ENCODE data around the gene LRRN4CL.
"Not testable (repeated sequence)": the region's sequence is repeated elsewhere in the genome, so short reads cannot be mapped to it uniquely, and the experiment has no call there.

LRRN4CL gene

GRCh38 chr11:62677156-62677555, 12.2 kb downstream of the LRRN4CL start:
- DNase-seq (ENCODE audit: low read depth in 2 of 3, low spot score in 1 of 3), result no peak

DNA sequence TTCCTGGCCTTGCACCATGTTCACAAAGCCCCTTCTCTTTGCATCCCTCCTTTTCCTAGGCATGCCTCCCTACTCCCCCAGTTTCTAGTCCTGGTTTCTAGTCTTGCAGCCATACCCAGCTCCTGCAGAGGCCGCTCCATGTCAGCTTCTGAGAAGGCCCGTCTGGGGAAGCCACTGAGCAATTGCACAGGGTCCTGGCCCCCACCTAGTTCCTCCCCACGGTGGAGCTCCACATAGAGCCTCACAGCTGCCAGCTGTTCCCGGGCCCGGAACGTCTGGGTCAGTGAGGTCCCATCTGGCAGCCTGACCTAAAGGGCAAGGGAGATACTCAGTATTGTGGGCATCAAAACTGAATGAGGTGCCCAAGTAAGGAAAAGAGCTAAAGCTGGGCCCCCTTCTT, 12.6 kb downstream of the LRRN4CL start:
- no peak for DNase-seq (ENCODE audit: low read depth in 2 of 3, low spot score in 1 of 3)

DNA sequence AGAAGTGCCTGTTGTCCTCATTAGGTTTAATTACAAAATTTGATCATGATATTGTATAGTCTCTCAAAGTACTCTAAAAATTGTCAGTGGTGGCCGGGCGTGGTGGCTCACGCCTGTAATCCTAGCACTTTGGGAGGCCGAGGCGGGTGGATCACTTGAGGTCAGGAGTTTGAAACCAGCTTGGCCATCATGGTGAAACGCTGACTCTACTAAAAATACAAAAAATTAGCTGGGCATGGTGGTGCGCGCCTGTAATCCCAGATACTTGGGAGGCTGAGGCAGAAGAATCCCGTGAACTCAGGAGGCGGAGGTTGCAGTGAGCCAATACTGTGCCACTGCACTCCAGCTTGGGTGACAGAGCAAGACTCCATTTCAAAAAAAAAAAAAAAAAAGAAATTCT, 13.9 kb downstream of the LRRN4CL start:
- not testable (repeated sequence) for DNase-seq (ENCODE audit: low read depth in 2 of 3, low spot score in 1 of 3)

DNA sequence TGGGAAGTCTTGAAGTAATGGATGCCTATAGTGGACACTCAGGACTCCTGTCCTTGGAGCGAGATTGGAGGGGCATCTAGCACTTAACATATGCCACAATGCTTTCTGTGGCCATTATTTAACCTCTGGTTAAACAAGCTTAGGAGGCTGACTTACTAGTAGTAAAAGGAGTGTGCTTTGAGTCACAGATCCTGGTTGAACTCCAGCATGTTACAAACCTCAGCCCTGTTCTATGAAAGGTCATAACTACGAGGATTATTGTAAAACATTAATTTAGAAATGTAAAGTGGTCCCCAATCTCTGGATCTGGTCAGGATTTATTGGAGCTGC, 16.2 kb downstream of the LRRN4CL start:
- no peak for DNase-seq (ENCODE audit: low read depth in 2 of 3, low spot score in 1 of 3)

DNA sequence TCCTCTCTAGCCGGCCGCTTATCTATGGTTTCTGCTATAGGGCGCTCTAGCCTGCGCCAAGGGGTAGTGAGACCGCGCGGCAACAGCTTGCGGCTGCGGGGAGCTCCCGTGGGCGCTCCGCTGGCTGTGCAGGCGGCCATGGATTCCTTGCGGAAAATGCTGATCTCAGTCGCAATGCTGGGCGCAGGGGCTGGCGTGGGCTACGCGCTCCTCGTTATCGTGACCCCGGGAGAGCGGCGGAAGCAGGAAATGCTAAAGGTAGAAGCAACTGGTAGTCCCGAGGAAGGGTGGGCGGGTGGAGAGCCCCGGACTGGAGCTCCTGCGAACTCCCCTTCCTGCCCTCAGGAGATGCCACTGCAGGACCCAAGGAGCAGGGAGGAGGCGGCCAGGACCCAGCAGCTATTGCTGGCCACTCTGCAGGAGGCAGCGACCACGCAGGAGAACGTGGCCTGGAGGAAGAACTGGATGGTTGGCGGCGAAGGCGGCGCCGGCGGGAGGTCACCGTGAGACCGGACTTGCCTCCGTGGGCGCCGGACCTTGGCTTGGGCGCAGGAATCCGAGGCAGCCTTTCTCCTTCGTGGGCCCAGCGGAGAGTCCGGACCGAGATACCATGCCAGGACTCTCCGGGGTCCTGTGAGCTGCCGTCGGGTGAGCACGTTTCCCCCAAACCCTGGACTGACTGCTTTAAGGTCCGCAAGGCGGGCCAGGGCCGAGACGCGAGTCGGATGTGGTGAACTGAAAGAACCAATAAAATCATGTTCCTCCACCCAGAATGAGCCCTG, 17.5 kb downstream of the LRRN4CL start, which contains the start of the genes LBHD1 and UQCC3:
Gene LBHD1, minus strand, starts transcription at position 660 of the 782 bp plus-strand sequence. CDS start 2,236 bp downstream, outside the sequence.
Gene UQCC3, plus strand, starts transcription at position 66 of the 782 bp plus-strand sequence. Its CDS starts 73 bp downstream, at position 139.
- DNase-seq (ENCODE audit: low read depth in 2 of 3, low spot score in 1 of 3), result peak; percentile 67 to 86 (median 69)

DNA sequence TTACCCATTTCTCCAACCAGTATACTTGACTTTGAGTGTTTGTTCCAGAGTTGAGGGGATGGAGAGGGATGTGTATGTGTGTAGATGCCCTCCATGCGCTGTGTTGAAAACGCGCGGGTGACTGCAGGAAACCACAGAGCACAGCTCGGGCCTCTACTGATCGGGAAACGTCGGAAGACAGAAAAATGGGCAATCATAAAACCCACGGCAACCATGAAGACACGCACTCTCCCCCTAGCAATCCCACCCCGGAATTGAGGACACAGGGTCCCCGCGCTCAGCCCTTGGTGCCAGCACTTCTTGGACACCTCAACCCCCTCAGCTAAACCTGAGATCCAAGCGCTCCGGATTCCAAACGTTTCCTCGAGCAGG, 18.1 kb downstream of the LRRN4CL start:
- DNase-seq (ENCODE audit: low read depth in 2 of 3, low spot score in 1 of 3), result no peak

DNA sequence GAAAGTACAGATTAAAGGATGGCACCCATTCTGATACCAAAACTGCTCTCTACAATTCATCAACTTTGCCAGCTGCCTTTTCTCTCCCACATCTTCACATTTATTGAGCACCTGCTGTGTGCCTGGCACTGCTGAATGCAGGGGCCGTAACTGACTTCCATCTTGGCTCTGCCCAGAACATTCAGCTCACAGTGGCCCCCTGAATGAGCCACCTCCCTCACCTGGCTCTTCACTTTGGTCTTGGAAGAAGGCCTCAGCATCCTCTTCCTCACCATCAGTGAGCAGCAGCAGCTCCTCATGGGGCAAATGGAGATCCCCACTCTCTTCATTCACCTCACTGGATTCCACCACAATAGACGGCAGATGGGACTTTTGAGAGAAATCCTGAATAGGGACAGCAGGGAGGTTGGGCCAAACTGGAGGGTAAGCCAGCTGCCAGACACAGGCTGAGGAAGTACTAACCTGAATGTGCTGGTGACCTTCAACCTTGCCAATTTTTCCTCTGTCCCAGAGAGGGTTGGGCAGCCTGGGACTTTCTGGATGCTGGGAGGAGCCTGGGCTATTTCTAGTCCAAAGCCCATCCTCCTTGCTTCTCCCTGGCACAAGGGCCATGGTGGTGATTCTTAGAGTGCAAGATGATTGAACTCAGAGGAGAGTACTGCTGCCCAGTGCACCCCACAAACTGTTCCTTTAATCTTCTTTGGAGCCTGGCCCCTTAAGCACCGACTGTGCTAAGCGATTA, 19.7 kb downstream of the LRRN4CL start:
- no peak for DNase-seq (ENCODE audit: low read depth in 2 of 3, low spot score in 1 of 3)

DNA sequence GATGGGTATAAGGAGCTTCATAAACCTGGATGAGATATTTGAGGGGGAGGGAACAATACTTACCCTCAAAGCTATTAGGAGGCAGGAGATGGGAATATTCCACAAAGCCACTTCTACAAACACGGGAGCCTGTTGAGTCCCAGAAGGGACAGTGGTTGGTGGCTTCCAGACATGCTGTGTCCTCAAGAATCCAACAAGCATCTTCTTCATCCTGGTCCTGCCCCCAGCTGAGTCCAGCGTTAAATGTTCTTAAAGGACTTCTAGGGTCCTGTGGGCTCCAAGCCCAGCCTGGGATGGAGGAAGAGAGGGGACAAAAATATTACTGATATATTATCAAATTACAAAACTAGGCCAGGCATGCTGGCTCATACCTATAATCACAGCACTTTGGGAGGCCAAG, 21.9 kb downstream of the LRRN4CL start:
- no peak for DNase-seq (ENCODE audit: low read depth in 2 of 3, low spot score in 1 of 3)

GRCh38 chr11:62666259-62666926, 22.9 kb downstream of the LRRN4CL start:
- no peak for DNase-seq (ENCODE audit: low read depth in 2 of 3, low spot score in 1 of 3)

DNA sequence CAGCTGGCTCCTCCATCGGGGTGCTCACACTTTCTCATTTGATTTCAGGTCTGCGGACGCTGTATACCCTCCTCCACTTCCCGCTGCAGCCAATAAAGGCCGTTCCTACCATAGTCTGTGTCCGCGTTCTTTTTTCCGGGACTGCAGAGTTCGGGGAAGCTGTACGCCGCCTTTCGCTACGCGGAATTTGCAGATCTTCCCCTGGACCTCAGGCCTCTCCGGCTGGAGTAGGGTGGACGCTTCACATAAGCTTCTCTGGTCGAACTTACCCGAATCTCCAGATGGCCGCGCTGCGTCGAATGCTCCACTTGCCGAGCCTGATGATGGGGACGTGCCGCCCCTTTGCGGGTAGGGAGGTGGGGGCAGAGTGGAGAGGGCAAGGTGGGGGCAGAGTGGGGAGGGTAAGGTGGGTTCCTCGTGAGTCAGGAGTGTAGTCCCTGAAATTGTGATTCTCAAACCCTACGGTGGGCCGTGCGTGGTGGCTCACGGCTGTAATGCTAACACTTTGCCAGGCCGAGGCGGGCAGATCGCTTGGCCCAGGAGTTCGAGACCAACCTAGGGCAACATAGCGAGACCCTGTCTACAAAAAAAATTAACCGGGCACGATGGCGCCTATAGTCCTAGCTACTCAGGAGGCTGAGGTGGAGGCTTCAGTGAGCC, 23.6 kb downstream of the LRRN4CL start:
- peak in 1 of 3 donors; percentile 38 for DNase-seq (ENCODE audit: low read depth in 2 of 3, low spot score in 1 of 3)

DNA sequence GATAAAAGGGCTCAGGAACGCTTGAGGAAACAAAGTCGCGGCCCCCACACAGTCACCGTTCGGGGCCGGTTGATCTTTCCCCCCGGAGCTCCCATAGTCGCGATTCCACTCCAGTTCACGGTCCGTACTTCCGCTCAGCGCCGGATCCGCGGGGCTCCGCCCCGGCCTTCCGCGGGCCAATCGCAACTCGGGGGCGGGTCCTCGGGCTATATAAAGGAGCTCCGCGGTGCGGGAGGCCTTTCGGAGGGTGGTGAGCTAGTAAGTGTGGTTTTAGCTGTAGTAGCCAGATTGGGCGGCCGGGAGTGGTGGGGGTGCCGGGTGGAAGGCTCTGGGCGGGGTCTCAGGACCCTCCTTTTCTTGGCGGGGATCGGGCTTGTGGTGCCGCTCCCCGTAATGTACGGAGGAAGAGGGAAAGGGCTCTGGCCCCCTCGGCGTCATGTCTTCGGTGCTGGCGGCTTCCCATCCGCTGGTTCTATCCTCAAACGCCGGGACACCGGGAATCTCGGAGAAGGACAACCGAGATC, 24.2 kb downstream of the LRRN4CL start, which contains the start of the genes C11orf98 and CSKMT:
Gene C11orf98, minus strand, starts transcription at position 136 of the 524 bp plus-strand sequence. Its CDS starts 41 bp downstream, at position 95.
Gene CSKMT, plus strand, starts transcription at position 238 of the 524 bp plus-strand sequence. CDS start 568 bp downstream, outside the sequence.
- DNase-seq (ENCODE audit: low read depth in 2 of 3, low spot score in 1 of 3), result peak; percentile 94 to 98 (median 95)

DNA sequence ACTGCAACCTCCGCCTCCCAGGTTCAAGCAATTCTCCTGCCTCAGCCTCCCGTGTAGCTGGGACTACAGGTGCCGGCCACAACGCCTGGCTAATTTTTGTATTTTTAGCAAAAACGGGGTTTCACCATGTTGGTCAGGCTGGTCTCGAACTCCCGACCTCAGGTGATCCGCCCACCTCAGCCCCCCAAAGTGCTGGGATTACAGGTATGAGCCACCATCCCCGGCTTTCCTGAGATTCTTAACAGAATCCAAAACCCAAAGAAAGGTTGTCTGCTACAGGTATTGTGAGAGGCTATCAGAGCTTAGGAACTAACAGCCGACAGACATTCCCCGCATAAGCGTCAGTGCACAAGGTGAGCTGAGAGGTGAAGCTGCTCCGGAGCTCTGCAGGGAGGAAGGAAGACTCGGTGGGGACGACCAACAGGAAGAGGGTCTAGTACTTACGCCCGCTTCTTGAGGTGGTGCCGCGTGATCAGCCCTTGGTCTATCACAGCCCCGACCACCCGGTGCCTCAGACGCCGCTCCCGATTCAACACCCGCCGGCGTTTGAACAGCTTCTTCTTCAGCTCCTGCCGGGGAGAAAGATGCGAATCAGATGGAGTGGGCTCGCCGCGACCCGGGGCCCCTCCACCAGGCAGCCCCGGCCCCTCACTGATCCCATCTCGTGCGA, 24.8 kb downstream of the LRRN4CL start:
- DNase-seq (ENCODE audit: low read depth in 2 of 3, low spot score in 1 of 3), result peak in 1 of 3 donors; percentile 40

- no peak for DNase-seq (ENCODE audit: low read depth in 2 of 3, low spot score in 1 of 3)
Measured at GRCh38 chr11:62656796-62657429, 32.4 kb downstream of the LRRN4CL start.

DNA sequence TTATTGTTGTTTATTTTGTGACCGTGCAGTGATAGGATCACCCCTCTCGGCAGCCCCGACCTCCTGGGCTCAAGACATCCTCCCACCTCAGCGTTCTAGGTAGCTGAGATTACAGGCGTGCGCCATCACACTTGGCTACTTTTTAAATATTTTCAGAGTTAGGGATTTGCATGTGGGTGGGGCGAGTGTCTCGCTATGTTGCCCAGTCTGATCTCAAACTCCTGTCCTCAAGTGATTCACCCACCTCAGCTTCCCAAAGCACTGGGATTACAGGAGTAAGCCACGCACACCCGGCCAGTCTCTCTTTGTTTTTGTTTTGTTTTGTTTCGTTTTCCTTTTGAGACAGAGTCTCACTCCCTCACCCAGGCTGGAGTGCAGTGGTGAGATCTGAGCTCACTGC, 35.0 kb downstream of the LRRN4CL start:
- DNase-seq (ENCODE audit: low read depth in 2 of 3, low spot score in 1 of 3), result no peak

GRCh38 chr11:62652161-62653006, 36.9 kb downstream of the LRRN4CL start:
- DNase-seq (ENCODE audit: low read depth in 2 of 3, low spot score in 1 of 3), result no peak

- DNase-seq (ENCODE audit: low read depth in 2 of 3, low spot score in 1 of 3), result not testable (repeated sequence)
Measured at GRCh38 chr11:62650283-62650682, 39.0 kb downstream of the LRRN4CL start.

DNA sequence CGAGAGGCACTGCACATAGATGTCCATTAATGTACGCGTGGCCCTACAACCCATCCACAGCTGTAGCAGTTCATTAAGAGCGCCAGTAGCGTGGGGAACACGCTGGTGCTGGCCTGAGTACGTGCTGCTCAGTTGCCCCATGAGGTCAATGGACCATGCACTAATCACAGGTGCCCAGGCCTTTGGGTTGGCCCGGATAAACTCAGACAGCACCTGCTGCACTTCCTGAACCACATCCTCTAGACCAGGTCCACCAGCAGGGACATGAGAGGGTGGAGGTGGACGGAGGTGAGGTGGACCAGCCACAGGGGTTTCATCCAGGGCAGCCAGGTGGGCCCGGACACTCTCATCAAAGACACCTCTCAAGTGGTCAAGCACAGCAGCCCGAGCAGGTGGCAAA, 39.8 kb downstream of the LRRN4CL start:
- DNase-seq (ENCODE audit: low read depth in 2 of 3, low spot score in 1 of 3), result no peak

DNA sequence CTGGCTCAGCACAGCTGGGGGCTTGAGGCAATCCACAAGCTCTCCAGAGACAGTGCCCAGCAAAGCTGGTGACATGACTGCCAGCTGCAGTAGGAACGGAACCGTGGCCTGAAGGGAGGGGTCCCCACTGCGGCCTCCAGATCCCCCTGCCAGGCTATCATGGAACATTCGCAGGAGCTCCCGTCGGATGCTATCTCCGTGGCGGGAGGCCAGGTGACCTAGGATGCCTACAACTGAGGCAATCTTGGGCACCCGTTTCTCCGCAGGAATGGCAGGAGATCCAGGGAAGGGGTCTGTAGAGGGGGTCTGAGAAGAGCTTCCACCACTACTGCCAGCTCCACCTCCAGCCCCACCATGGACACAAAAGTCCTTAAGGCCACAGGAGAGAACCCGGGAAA, 40.4 kb downstream of the LRRN4CL start:
- DNase-seq (ENCODE audit: low read depth in 2 of 3, low spot score in 1 of 3), result no peak
